ENCODE measurements around the gene MED13L. TPM values are rescaled to one million over a fixed set of nuclear protein-coding genes. Genes with fewer than 3 reads are reported as not detected.
A peak's percentile ranks its signal among the peaks of the same experiment; 100 is the strongest.

The MED13L gene
- total RNA-seq, 1 donor from 2014 or later: 39.8 TPM

GRCh38 chr12:116127859-116128258, 149.6 kb downstream of the MED13L start:
- FAIRE-seq (no peak), DNase-seq (ENCODE audit: low read depth) (no peak)
- H3K4me3 ChIP-seq (ENCODE audit: low read depth, low read length): no peak overlapping the region
- H3K27me3 ChIP-seq (ENCODE audit: control insufficient read depth, insufficient read depth, low read length): no peaks in the 10 kb centered on the region
- TF ChIP-seq CTCF (IDR thresholded peaks at IDR 0.05; ENCODE audit: insufficient read depth, low read length, severe bottlenecking): no peak
- H3K36me3 ChIP-seq (ENCODE audit: control insufficient read depth, insufficient read depth, low read length): no peaks in the 10 kb centered on the region

- H3K4me3 ChIP-seq (ENCODE audit: low read depth, low read length): no peak overlapping the region
- no peak for TF ChIP-seq CTCF (IDR thresholded peaks at IDR 0.05; ENCODE audit: insufficient read depth, low read length, severe bottlenecking)
- no peak for FAIRE-seq
- H3K36me3 ChIP-seq (ENCODE audit: control insufficient read depth, insufficient read depth, low read length): no peaks in the 10 kb centered on the region
- no peak for DNase-seq (ENCODE audit: low read depth)
- H3K27me3 ChIP-seq (ENCODE audit: control insufficient read depth, insufficient read depth, low read length): no peaks in the 10 kb centered on the region
Measured at GRCh38 chr12:116126610-116127009, 150.9 kb downstream of the MED13L start.

GRCh38 chr12:116125956-116126566, 151.4 kb downstream of the MED13L start:
- DNase-seq (ENCODE audit: low read depth): peak; percentile 59

GRCh38 chr12:116125084-116125483, 152.4 kb downstream of the MED13L start:
- no peak for DNase-seq (ENCODE audit: low read depth)
- Histone ChIP-seq H3K27me3 (ENCODE audit: control insufficient read depth, insufficient read depth, low read length) (no peaks in the 10 kb centered on the region), H3K4me3 (ENCODE audit: low read depth, low read length) (no peak overlapping the region), H3K36me3 (ENCODE audit: control insufficient read depth, insufficient read depth, low read length) (no peaks in the 10 kb centered on the region)
- no peak for FAIRE-seq
- TF ChIP-seq CTCF (IDR thresholded peaks at IDR 0.05; ENCODE audit: insufficient read depth, low read length, severe bottlenecking): no peak

More at GRCh38 chr12:116125956-116126566, 151.4 kb downstream of the MED13L start:
- Histone ChIP-seq H3K36me3 (ENCODE audit: control insufficient read depth, insufficient read depth, low read length) (no peaks in the 10 kb centered on the region), H3K4me3 (ENCODE audit: low read depth, low read length) (no peak overlapping the region), H3K27me3 (ENCODE audit: control insufficient read depth, insufficient read depth, low read length) (no peaks in the 10 kb centered on the region)
- no peak for FAIRE-seq
- TF ChIP-seq CTCF (IDR thresholded peaks at IDR 0.05; ENCODE audit: insufficient read depth, low read length, severe bottlenecking): no peak

GRCh38 chr12:116123451-116124258, 153.8 kb downstream of the MED13L start:
- Histone ChIP-seq H3K27me3 (ENCODE audit: control insufficient read depth, insufficient read depth, low read length) (no peaks in the 10 kb centered on the region), H3K4me3 (ENCODE audit: low read depth, low read length) (no peak overlapping the region), H3K36me3 (ENCODE audit: control insufficient read depth, insufficient read depth, low read length) (no peaks in the 10 kb centered on the region)
- TF ChIP-seq CTCF (IDR thresholded peaks at IDR 0.05; ENCODE audit: insufficient read depth, low read length, severe bottlenecking): no peak
- DNase-seq (ENCODE audit: low read depth) (peak; percentile 63), FAIRE-seq (no peak)

Measured in bronchial epithelial cell (primary cell).